Epithelial cell of prostate (primary cell): ENCODE results near the gene HNRNPUL2.
"Not testable (repeated sequence)": the region's sequence is repeated elsewhere in the genome, so short reads cannot be mapped to it uniquely, and the experiment has no call there.

Source experiments
- DNase-seq: peaks from one replicate; pipeline ENCODE4 v3.0.0-alpha.2; 2011; ENCODE audit warnings: low read depth, low spot score
- H3K27ac ChIP-seq: fragments of 450-650 bp; 2 replicates; pipeline ENCODE4 v1.5.1; 2017; ENCODE audit warnings: mild to moderate bottlenecking

HNRNPUL2 gene

GRCh38 chr11:62706850-62707247, 20.4 kb downstream of the HNRNPUL2 start:
- H3K27ac ChIP-seq = no peak overlapping the region
- no peak for DNase-seq

DNA sequence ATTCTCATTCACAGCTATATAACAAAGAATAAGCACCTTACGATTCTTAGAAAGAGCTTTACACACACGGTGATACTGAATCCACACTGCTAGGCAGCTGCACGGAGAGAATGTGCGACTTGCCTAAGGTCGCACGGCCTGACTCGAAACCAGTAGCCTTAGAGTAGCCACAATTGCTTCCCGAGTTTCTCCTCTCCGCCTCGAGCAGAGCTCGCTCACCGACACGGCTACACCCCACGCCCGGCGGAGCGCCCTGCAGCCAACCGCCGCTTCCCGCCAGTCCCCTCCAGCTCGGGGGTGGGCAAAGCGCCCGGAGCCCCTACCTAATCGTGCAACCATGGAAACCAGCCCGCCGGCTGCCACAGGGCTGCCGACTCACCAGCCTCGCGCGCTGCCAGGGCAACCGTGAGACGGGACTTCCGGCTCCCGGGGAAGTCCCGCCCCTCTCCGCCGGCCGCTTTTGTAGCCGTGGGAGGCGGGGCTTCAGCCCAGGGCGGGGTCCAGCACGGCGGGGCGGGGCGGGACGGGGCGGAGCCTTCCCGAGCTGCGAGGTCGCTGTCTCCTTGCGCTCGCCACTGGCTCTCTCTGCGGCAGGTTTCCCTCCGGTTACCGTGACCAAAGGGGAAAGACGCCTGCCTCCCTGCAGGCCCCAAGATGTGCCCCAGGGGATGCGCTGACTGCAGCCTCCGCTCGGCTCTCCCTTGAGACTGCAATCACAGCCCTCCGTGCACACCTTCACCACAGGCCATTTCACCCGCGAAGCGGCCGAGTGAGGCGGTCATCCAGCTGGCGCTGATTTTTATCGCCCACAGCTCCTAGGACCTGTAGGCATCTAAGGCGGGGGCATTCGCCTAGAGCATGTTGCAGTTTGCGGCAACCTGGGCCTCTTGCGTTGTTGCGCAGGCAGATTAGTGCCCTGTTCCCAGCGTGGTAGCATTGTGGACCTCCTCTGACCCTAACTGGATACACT, 21.1 kb downstream of the HNRNPUL2 start:
- peak overlapping the region; percentile 57 for H3K27ac ChIP-seq
- DNase-seq = no peak

- DNase-seq = no peak
- peak overlapping the region; percentile 57 for H3K27ac ChIP-seq
Measured at GRCh38 chr11:62705413-62705812, 21.8 kb downstream of the HNRNPUL2 start.

DNA sequence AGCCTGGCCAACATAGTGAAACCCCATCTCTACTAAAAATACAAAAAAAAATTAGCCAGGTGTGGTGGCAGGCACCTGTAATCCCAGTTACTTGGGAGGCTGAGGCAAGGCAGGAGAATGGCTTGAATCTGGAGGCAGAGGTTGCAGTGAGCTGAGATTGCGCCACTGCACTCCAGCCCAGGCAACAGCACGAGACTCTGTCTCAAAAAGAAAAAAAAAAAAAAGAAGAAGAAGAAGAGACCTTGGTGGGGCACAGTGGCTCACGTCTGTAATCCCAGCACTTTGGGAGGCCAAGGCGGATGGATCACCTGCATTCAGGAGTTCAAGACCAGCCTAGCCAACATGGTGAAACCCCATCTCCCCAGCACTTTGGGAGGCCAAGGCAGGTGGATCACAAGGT, 23.3 kb downstream of the HNRNPUL2 start:
- H3K27ac ChIP-seq, DNase-seq: not testable (repeated sequence)

DNA sequence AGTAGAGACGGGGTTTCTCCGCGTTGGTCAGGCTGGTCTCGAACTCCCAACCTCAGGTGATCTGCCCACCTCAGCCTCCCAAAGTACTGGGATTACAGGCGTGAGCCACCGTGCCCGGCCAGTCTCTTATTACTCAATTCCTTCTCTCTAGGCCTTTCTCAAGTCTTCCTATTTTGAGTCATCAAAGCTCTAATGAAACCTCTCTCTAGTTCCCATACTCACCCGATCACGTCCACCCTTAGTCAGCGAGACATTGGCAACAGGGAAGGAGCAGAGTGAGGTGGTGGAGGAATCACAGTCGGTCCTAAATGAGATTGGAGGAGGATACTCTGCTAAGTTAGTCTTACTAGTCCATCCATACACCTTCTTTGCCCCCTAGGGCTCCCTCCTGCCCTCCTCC, 25.0 kb downstream of the HNRNPUL2 start:
- DNase-seq = no peak
- no peak overlapping the region for H3K27ac ChIP-seq

DNA sequence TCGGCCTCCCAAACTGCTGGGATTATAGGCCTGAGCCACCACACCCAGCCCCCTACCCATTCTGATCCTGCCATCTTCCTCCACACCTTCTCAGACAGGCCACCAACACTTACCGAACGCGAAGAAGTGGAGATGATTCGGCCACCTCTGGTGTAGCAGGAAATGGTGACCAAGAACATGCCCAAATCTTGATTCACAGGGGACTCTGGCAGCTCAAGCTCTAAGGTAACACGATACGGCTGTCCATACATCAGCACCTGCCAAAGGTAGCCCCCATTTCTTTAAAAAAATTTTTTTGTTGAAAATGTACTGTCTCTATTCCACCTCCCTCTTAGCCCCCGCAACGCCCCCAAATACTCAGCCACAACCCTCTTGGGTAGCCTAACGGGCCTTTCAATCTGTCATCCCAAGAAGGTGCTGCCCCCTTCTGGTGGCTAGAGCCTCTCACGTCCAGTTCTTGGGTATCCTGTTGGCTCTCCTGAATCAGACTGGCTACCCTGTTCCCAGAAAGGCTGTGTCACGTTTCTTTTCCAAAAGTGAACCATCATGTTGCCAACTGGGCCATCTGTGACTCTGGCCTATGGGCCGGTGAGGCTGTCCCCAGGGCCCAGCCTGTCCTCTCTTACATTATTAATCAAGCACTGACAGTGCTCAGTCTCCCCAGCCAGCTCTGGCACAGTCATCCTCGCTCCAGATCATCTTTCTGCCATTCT, 32.6 kb downstream of the HNRNPUL2 start:
- DNase-seq = no peak
- H3K27ac ChIP-seq = no peak overlapping the region

GRCh38 chr11:62693624-62694023, 33.6 kb downstream of the HNRNPUL2 start:
- DNase-seq, H3K27ac ChIP-seq: not testable (repeated sequence)

DNA sequence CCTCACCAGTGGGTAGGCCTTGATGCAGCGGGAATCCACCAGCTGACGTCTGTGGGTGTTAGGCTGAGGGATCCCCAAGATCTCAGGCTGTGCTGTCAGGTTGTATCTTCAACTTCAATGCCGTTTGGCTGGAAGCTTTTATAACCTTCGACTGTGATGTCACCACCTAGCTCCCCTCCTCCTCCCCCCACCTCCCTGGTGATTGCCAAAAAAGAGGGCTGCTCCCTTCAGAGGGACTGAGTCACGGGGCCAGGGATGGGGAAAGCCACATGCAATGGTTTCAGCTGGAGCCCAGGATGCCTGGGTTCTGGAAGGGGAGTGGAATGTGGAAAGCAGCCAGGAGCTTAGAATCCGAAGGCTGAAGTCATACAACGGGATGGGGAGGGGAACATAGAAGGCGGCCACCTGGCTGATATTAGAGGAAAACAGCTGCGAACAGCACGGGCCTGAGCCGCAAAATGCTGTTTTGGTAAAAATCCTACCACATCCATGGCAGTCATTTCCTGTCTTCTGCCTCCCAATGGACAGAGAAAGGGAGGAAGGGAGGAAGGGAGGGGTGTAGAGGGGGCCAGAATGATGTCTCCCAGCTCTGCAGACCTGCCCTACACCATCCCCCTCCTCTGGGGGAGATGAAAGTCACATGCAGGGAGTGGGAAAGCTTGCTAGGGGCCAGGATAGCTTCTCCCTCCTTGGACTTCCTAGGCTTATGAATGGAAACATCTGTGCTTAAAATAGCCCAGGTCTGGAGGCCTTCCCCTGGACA, 37.7 kb downstream of the HNRNPUL2 start, which contains the start of gene LRRN4CL:
Gene LRRN4CL, minus strand, starts transcription at position 110 of the 763 bp plus-strand sequence. CDS start 1,022 bp downstream, outside the sequence.
- H3K27ac ChIP-seq = no peak within 1 kb of the TSS

GRCh38 chr11:62688491-62688890, 38.8 kb downstream of the HNRNPUL2 start:
- DNase-seq = no peak
- H3K27ac ChIP-seq = no peak overlapping the region

More for the DNA sequence above, 37.7 kb downstream of the HNRNPUL2 start, which contains the start of gene LRRN4CL:
- DNase-seq = no peak

DNA sequence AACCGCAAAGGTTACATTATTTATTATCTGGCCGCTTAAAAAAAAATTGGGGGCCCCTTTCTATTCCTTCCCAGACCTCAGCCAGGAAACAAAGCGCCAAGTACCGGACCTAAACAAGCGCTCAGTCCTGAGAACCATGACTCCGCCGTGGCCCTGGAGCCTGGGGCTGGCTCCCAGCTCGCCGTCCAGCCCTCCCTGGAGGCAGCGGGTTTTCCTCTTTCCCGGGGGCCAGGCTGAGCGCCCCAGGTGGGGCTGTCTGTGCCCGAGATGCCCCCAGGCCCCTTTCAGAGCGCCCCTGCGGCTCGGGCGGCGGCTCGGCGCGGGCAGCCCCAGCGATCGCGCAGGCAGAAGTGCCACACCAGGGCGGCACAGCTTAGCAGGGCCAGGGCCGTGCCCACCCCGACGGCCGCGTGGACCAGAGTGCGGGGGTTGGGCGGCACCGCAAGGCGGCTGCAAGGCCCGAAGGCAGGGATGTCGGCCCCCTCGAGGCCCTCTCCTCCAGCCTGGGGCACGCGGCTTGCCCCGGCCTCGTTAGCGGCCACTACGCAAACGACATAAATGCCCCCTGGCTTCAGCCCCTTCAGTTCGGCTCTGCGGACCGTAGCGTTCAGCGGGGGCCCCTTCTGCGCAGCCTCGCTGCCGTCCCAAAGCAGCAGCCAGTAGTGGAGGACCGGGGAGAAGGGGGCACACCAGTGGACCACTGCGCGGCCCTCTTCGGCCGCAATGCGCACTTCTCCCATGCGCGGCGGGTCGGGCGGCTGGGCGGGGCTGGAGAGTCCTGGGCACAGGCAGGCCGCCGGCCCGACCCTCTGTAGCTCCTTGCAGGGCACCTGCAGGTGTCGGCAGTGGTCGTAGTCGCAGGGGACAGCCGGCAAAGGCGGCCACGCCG, 39.5 kb downstream of the HNRNPUL2 start:
- DNase-seq = no peak
- H3K27ac ChIP-seq = no peak overlapping the region

DNA sequence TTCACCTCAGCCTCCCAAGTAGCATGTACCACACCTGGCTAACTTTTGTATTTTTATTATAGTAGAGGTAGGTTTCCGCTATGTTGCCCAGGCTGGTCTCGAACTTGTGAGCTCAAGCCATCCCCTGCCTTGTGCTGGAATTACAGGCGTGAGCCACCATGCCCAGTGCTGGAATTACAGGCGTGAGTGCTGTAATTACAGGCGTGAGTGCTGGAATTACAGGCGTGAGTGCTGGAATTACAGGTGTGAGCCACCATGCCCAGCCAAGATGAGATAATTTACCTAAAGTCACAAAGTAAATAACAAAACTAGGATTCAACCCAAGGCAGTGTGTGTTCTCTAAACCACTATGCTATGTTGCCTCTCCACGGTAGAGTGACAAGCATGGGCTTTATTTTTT, 44.7 kb downstream of the HNRNPUL2 start:
- no peak for DNase-seq
- no peak overlapping the region for H3K27ac ChIP-seq

GRCh38 chr11:62680825-62681240, 46.4 kb downstream of the HNRNPUL2 start:
- no peak for DNase-seq
- H3K27ac ChIP-seq = peak overlapping the region; percentile 22

GRCh38 chr11:62678770-62679696, 48.2 kb downstream of the HNRNPUL2 start, which contains the start of gene UBXN1:
Gene UBXN1 (minus strand): TSS chr11:62679073. CDS start chr11:62678923, 150 bp downstream.
- no peak for DNase-seq
- H3K27ac ChIP-seq = peak within 1 kb of the TSS; percentile 63

DNA sequence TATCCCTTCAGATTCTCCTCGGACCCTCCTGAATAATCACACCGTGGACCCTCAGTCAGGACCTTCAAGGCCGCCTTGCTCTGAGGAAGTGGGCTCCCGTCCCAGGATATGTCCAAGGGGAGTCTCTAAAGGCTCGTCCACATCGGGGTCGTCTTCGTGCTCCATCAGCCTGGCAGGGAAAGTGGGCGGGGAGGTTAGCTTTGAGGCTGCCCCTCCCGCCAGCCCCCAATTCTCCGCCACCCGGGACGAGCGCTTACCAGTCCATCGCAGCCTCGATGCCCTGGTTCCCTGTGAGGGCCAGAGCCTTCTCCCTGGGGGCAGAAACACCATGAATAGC, 48.9 kb downstream of the HNRNPUL2 start:
- no peak for DNase-seq

DNA sequence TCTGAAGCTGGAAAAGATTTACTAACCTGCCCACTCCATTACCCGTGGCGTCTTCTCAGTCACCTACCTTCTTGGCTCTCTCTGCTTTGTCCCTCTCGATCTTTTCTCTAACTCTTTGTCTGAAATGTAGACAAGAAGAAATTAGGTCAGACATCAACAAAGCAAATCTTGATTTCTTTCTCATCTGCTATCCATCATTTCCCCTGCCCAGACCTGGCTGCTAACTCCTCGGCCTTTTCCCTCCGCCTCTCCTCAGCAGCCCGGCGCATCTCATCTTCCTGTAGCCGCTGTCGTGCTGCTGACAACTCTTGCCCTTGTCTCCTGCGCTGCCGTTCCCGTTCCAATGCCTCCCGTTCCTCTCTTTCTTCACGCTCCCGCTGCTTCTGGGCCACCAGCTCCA, 49.5 kb downstream of the HNRNPUL2 start:
- H3K27ac ChIP-seq = no peak overlapping the region
- DNase-seq = no peak

More for the DNA sequence above, 48.9 kb downstream of the HNRNPUL2 start:
- H3K27ac ChIP-seq = peak overlapping the region; percentile 63

DNA sequence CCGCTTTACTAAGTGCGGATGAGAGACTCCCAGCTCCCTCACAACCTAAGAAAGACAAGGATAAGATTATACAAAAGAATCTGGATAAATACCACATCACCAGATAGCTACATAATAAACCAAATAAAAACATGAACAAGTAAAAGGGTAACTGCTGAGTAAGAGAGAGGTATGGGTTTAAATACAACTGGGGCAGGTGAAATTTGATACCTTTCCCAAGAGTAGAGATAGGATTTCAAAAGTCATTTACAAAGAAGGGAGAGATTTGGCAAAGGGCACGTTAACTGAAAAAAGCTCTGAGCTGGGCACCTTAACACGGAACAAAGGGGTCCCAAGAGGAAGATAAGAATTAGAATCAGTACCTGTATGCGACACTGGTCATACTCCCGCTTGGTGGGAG, 50.1 kb downstream of the HNRNPUL2 start:
- H3K27ac ChIP-seq = no peak overlapping the region
- no peak for DNase-seq

GRCh38 chr11:62676698-62677097, 50.6 kb downstream of the HNRNPUL2 start:
- no peak overlapping the region for H3K27ac ChIP-seq
- no peak for DNase-seq

DNA sequence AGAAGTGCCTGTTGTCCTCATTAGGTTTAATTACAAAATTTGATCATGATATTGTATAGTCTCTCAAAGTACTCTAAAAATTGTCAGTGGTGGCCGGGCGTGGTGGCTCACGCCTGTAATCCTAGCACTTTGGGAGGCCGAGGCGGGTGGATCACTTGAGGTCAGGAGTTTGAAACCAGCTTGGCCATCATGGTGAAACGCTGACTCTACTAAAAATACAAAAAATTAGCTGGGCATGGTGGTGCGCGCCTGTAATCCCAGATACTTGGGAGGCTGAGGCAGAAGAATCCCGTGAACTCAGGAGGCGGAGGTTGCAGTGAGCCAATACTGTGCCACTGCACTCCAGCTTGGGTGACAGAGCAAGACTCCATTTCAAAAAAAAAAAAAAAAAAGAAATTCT, 51.8 kb downstream of the HNRNPUL2 start:
- H3K27ac ChIP-seq, DNase-seq: not testable (repeated sequence)
